ENCODE measurements around the gene RAI2. TPM values are rescaled to one million over a fixed set of nuclear protein-coding genes. Genes with fewer than 3 reads are reported as not detected.

Gene RAI2
- total RNA-seq, 1 experiment from 2014 or later = not detected

DNA sequence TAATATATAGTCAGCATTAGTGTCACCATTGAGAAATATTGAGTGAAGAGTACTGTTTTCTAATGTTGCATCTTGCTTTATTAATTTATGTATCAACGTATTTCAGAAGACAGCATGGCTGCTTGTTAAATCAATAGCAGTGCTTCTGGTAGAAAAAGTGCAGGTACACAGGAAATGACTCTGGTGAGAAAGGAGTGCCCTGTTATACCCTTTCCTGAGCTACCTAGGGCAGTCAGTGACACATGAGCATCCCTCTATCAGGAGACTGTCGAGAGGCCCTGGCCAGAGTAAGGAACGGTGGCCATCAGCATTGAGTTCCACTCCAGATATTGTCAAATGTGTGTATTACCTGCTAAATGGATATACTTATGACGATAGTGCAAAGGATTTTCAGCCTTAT, 81.7 kb downstream of the RAI2 start:
- POLR2A ChIA-PET = no interaction called here
- CTCF ChIA-PET = interaction anchor here (0.7 to 0.8 kb wide), 3 partner anchors 23 to 523 kb away, joined by 3 to 4 read pairs (median 3); no protein-coding TSS in a partner anchor
- no peak overlapping the region for H3K4me3 Mint-ChIP-seq (ENCODE audit: unreplicated experiment)
- intact Hi-C loops (cut with micrococcal nuclease) = no loop called here
- no peak for DNase-seq (ENCODE audit: unreplicated experiment)
- no peaks in the 10 kb centered on the region for H3K4me1 Mint-ChIP-seq (ENCODE audit: insufficient read depth, unreplicated experiment)
- H3K27me3 Mint-ChIP-seq (ENCODE audit: insufficient read depth, unreplicated experiment) = no peaks in the 10 kb centered on the region
- BruUV-seq (replicated peaks) = no TSS peak
- H3K36me3 Mint-ChIP-seq (ENCODE audit: insufficient read depth, unreplicated experiment) = no peaks in the 10 kb centered on the region
- H3K9me3 Mint-ChIP-seq (ENCODE audit: unreplicated experiment) = peaks cover 12% of the 10 kb centered on the region
- H3K27ac Mint-ChIP-seq (ENCODE audit: low read depth, unreplicated experiment) = no peak overlapping the region
- TF ChIP-seq, protein P1, sequence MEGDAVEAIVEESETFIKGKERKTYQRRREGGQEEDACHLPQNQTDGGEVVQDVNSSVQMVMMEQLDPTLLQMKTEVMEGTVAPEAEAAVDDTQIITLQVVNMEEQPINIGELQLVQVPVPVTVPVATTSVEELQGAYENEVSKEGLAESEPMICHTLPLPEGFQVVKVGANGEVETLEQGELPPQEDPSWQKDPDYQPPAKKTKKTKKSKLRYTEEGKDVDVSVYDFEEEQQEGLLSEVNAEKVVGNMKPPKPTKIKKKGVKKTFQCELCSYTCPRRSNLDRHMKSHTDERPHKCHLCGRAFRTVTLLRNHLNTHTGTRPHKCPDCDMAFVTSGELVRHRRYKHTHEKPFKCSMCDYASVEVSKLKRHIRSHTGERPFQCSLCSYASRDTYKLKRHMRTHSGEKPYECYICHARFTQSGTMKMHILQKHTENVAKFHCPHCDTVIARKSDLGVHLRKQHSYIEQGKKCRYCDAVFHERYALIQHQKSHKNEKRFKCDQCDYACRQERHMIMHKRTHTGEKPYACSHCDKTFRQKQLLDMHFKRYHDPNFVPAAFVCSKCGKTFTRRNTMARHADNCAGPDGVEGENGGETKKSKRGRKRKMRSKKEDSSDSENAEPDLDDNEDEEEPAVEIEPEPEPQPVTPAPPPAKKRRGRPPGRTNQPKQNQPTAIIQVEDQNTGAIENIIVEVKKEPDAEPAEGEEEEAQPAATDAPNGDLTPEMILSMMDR (IDR thresholded peaks at IDR 0.05; ENCODE audit: unreplicated experiment) = no peak

DNA sequence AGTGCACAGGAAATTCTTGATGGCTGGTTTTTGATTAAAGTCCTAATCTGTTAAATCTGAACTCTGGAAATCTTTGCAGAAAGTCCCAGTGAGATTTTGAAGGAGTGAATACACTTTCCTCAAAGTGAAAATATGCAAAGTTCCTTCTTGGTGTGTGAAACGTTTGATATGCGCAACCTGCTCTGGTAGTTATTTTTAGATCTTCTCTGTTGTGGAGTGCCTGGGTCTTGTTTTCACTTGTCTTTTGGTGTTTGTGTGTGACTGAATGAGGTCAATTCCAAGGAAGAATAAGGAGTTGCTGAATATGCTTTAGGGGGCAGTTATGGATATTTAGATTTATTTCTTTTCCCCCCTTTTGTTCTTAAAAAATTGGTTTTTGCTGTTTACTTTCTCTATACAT, 82.1 kb downstream of the RAI2 start:
- H3K36me3 Mint-ChIP-seq (ENCODE audit: insufficient read depth, unreplicated experiment) = no peaks in the 10 kb centered on the region
- BruUV-seq (replicated peaks) = no TSS peak
- H3K4me1 Mint-ChIP-seq (ENCODE audit: insufficient read depth, unreplicated experiment) = no peaks in the 10 kb centered on the region
- H3K27ac Mint-ChIP-seq (ENCODE audit: low read depth, unreplicated experiment) = no peak overlapping the region
- H3K27me3 Mint-ChIP-seq (ENCODE audit: insufficient read depth, unreplicated experiment) = no peaks in the 10 kb centered on the region
- intact Hi-C loops (cut with micrococcal nuclease) = no loop called here
- TF ChIP-seq, protein P1 (IDR thresholded peaks at IDR 0.05; ENCODE audit: unreplicated experiment) = no peak
- no peak overlapping the region for H3K4me3 Mint-ChIP-seq (ENCODE audit: unreplicated experiment)
- DNase-seq (ENCODE audit: unreplicated experiment) = no peak
- POLR2A ChIA-PET = no interaction called here
- CTCF ChIA-PET = interaction anchor here (0.7 to 0.8 kb wide), 2 partner anchors 187 to 524 kb away, joined by 3 to 4 read pairs; no protein-coding TSS in a partner anchor
- H3K9me3 Mint-ChIP-seq (ENCODE audit: unreplicated experiment) = peaks cover 12% of the 10 kb centered on the region

DNA sequence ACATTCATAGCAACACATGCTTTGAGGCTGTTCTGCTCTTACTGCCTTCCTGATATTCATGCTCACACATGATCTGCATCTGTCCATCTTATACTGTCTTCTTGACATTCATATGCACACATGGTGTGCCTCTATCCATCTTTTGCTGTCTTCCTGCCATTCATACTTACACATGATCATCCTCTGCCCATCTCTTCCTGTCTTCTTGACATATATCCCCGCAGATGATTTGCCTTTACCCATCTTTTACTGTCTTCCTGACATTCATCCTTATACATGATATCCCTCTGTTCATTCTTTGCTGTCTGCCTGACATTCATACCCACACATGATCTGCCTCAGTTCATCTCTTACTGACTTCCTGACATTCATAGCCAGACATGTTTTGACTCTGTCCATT, 87.0 kb downstream of the RAI2 start:
- Mint-ChIP-seq H3K9me3 (ENCODE audit: unreplicated experiment) (peaks cover 4% of the 10 kb centered on the region), H3K4me1 (ENCODE audit: insufficient read depth, unreplicated experiment) (no peaks in the 10 kb centered on the region), H3K36me3 (ENCODE audit: insufficient read depth, unreplicated experiment) (no peaks in the 10 kb centered on the region), H3K27me3 (ENCODE audit: insufficient read depth, unreplicated experiment) (no peaks in the 10 kb centered on the region), H3K4me3 (ENCODE audit: unreplicated experiment) (no peak overlapping the region), H3K27ac (ENCODE audit: low read depth, unreplicated experiment) (no peak overlapping the region)
- ChIA-PET POLR2A (no interaction called here), CTCF (no interaction called here)
- DNase-seq (ENCODE audit: unreplicated experiment) = no peak
- intact Hi-C loops (cut with micrococcal nuclease) = no loop called here
- BruUV-seq (replicated peaks) = no TSS peak
- TF ChIP-seq, protein P1 (IDR thresholded peaks at IDR 0.05; ENCODE audit: unreplicated experiment) = no peak

GRCh38 chrX:17773221-17773876, 87.7 kb downstream of the RAI2 start:
- H3K9me3 Mint-ChIP-seq (ENCODE audit: unreplicated experiment) = peaks cover 4% of the 10 kb centered on the region
- no peak overlapping the region for H3K4me3 Mint-ChIP-seq (ENCODE audit: unreplicated experiment)
- no peak overlapping the region for H3K27ac Mint-ChIP-seq (ENCODE audit: low read depth, unreplicated experiment)
- POLR2A ChIA-PET = no interaction called here
- H3K27me3 Mint-ChIP-seq (ENCODE audit: insufficient read depth, unreplicated experiment) = no peaks in the 10 kb centered on the region
- CTCF ChIA-PET = no interaction called here
- TF ChIP-seq, protein P1 (IDR thresholded peaks at IDR 0.05; ENCODE audit: unreplicated experiment) = no peak
- no peak for DNase-seq (ENCODE audit: unreplicated experiment)
- intact Hi-C loops (cut with micrococcal nuclease) = no loop called here
- BruUV-seq (replicated peaks) = no TSS peak
- no peaks in the 10 kb centered on the region for H3K36me3 Mint-ChIP-seq (ENCODE audit: insufficient read depth, unreplicated experiment)
- H3K4me1 Mint-ChIP-seq (ENCODE audit: insufficient read depth, unreplicated experiment) = no peaks in the 10 kb centered on the region
